Fibroblast of lung (primary cell): ENCODE data around the gene P4HA3. TPM values are rescaled to one million over a fixed set of nuclear protein-coding genes. Genes with fewer than 3 reads are reported as not detected.

Experiments used
- DNase-seq, 2 donors: peaks; one replicate each; pipeline versions ENCODE4 v3.0.0 to v3.0.0-alpha.2; 2010; ENCODE audit warnings: low read depth in 2 of 2
- H2AFZ ChIP-seq: 2 replicates; pipeline ENCODE4 v1.5.1; 2012; ENCODE audit warnings: low read length, control low read depth, inconsistent platforms
- H3K27ac ChIP-seq: 2 replicates; pipeline ENCODE4 v1.5.1; 2011; ENCODE audit warnings: low read length, control low read depth; ENCODE audit not compliant: insufficient read depth
- H3K27me3 ChIP-seq: 2 replicates; pipeline ENCODE4 v1.5.1; 2011; ENCODE audit warnings: mild to moderate bottlenecking, low read length; ENCODE audit not compliant: control insufficient read depth, insufficient read depth
- H3K36me3 ChIP-seq: 2 replicates; pipeline ENCODE4 v1.5.1; 2011; ENCODE audit warnings: low read length; ENCODE audit not compliant: control insufficient read depth, insufficient read depth
- H3K4me1 ChIP-seq: 2 replicates; pipeline ENCODE4 v1.5.1; 2011; ENCODE audit warnings: low read length; ENCODE audit not compliant: control insufficient read depth, insufficient read depth; ENCODE audit errors: extremely low read depth
- H3K4me2 ChIP-seq: 2 replicates; pipeline ENCODE4 v1.5.1; 2011; ENCODE audit warnings: low read length, control low read depth; ENCODE audit not compliant: insufficient read depth; ENCODE audit errors: extremely low read depth
- H3K4me3 ChIP-seq, 4 experiments: fragments of 200-600 bp in 1 of 4; sonication (generic) in 1 of 4; replicated peaks in 1 of 4; 2 replicates each; pipeline ENCODE4 v1.5.1; 2011 to 2016; ENCODE audit warnings: low read length in 4 of 4, low read depth in 3 of 4, mild to moderate bottlenecking in 3 of 4, control low read depth in 2 of 4, inconsistent platforms in 1 of 4, mixed read lengths in 1 of 4; ENCODE audit not compliant: insufficient read depth in 1 of 4; ENCODE audit errors: control extremely low read depth in 1 of 4
- H3K79me2 ChIP-seq: 2 replicates; pipeline ENCODE4 v1.5.1; 2012; ENCODE audit warnings: mild to moderate bottlenecking, low read length, inconsistent platforms; ENCODE audit not compliant: control insufficient read depth, insufficient read depth
- H3K9ac ChIP-seq: 2 replicates; pipeline ENCODE4 v1.5.1; 2011; ENCODE audit warnings: mild to moderate bottlenecking, low read length, control low read depth; ENCODE audit not compliant: insufficient read depth
- H3K9me3 ChIP-seq: 2 replicates; pipeline ENCODE4 v1.5.1; 2012; ENCODE audit warnings: low read depth, low read length; ENCODE audit not compliant: control insufficient read depth, insufficient read depth
- H4K20me1 ChIP-seq: 2 replicates; pipeline ENCODE4 v1.5.1; 2011; ENCODE audit warnings: low read length; ENCODE audit not compliant: control insufficient read depth, insufficient read depth; ENCODE audit errors: extremely low read depth
- CTCF ChIP-seq, 2 donors: IDR thresholded peaks in 1 of 2; conservative IDR thresholded peaks in 1 of 2; 1 replicate in 1 of 2; 2 replicates in 1 of 2; pipeline ENCODE4 v1.5.1; 2011 to 2012; ENCODE audit warnings: low read length in 2 of 2, control low read depth in 1 of 2, inconsistent platforms in 1 of 2, low read depth in 1 of 2, mild to moderate bottlenecking in 1 of 2
- EZH2 ChIP-seq: IDR thresholded peaks from 2 replicates; pipeline ENCODE4 v1.5.1; 2012; ENCODE audit warnings: low read length, control low read depth, mild to moderate bottlenecking; ENCODE audit errors: missing control alignments
- polyA plus RNA-seq, 2 donors: library from polyadenylated mRNA; depleted of rRNA in 1 of 2; stranded (reverse) in 1 of 2; unstranded in 1 of 2; fragments of >200 nt; gene quantifications; 2 replicates each; pipeline ENCODE4 v1.2.1, GENCODE V29; 2011 to 2012; ENCODE audit warnings: missing spikeins in 1 of 2
- total RNA-seq: library from RNA; depleted of rRNA; stranded (reverse); fragments of >200 nt; gene quantifications from 2 replicates; pipeline ENCODE4 v1.2.1, GENCODE V29; 2014

P4HA3 gene
- total and polyA plus RNA-seq, 2 donors (not counting 1 experiment from before 2014, with no cell fraction given): 3.1 to 4.1 TPM

GRCh38 chr11:74307434-74307833 lies 4.0 kb downstream of the P4HA3 start:
- no peak overlapping the region for H3K4me3 ChIP-seq
- peak; percentile 77 to 82 for DNase-seq
- no peaks in the 10 kb centered on the region for H3K9me3 ChIP-seq
- H3K27me3 ChIP-seq: no peaks in the 10 kb centered on the region
- no peak for TF ChIP-seq EZH2
- TF ChIP-seq CTCF (conservative IDR thresholded peaks at IDR 0.05 in 1 of 2, IDR thresholded peaks at IDR 0.05 in 1 of 2; ENCODE audit: low read depth in 1 of 2, low read length in 2 of 2): no peak
- H3K79me2 ChIP-seq: no peaks in the 10 kb centered on the region
- no peak overlapping the region for H2AFZ ChIP-seq
- peaks cover 6% of the 10 kb centered on the region for H3K4me1 ChIP-seq
- no peak overlapping the region for H3K9ac ChIP-seq
- H3K36me3 ChIP-seq: no peaks in the 10 kb centered on the region
- H3K4me2 ChIP-seq: no peak overlapping the region
- no peaks in the 10 kb centered on the region for H4K20me1 ChIP-seq
- H3K27ac ChIP-seq: no peak overlapping the region

GRCh38 chr11:74306435-74307175 lies 4.8 kb downstream of the P4HA3 start:
- Histone ChIP-seq H3K4me2 (no peak overlapping the region), H4K20me1 (no peaks in the 10 kb centered on the region), H3K4me1 (peaks cover 6% of the 10 kb centered on the region), H3K9me3 (no peaks in the 10 kb centered on the region), H3K79me2 (no peaks in the 10 kb centered on the region), H2AFZ (no peak overlapping the region), H3K27me3 (no peaks in the 10 kb centered on the region), H3K36me3 (no peaks in the 10 kb centered on the region), H3K4me3 (no peak overlapping the region), H3K27ac (no peak overlapping the region), H3K9ac (no peak overlapping the region)
- TF ChIP-seq CTCF (conservative IDR thresholded peaks at IDR 0.05 in 1 of 2, IDR thresholded peaks at IDR 0.05 in 1 of 2; ENCODE audit: low read depth in 1 of 2, low read length in 2 of 2): no peak
- no peak for TF ChIP-seq EZH2
- peak; percentile 28 to 37 for DNase-seq

- Histone ChIP-seq H3K27me3 (no peaks in the 10 kb centered on the region), H3K9ac (no peak overlapping the region), H4K20me1 (no peaks in the 10 kb centered on the region), H3K4me1 (no peaks in the 10 kb centered on the region), H3K4me2 (no peak overlapping the region), H3K36me3 (no peaks in the 10 kb centered on the region), H3K27ac (no peak overlapping the region), H2AFZ (no peak overlapping the region), H3K79me2 (no peaks in the 10 kb centered on the region), H3K9me3 (no peaks in the 10 kb centered on the region), H3K4me3 (no peak overlapping the region)
- no peak for DNase-seq
- TF ChIP-seq EZH2: no peak
- no peak for TF ChIP-seq CTCF (conservative IDR thresholded peaks at IDR 0.05 in 1 of 2, IDR thresholded peaks at IDR 0.05 in 1 of 2; ENCODE audit: low read depth in 1 of 2, low read length in 2 of 2)
These were observed 12.4 kb downstream of the P4HA3 start for GRCh38 chr11:74299015-74299414.
